ENCODE measurements around the gene MKS1.

The MKS1 gene

GRCh38 chr17:58200024-58200633 lies 18.9 kb downstream of the MKS1 start:
- no peak for DNase-seq (ENCODE audit: low read depth)

- DNase-seq (ENCODE audit: low read depth), result no peak
Observed at GRCh38 chr17:58196610-58197009, 22.4 kb downstream of the MKS1 start.

- no peak for DNase-seq (ENCODE audit: low read depth)
Observed at GRCh38 chr17:58195518-58196123, 23.4 kb downstream of the MKS1 start.

GRCh38 chr17:58193641-58194255 lies 25.3 kb downstream of the MKS1 start:
- DNase-seq (ENCODE audit: low read depth), result no peak

- no peak for DNase-seq (ENCODE audit: low read depth)
Observed at GRCh38 chr17:58192612-58193011, 26.4 kb downstream of the MKS1 start, which contains the start of gene EPX. Gene EPX (plus strand): TSS chr17:58192726. CDS start chr17:58192847, 121 bp downstream.

- DNase-seq (ENCODE audit: low read depth), result no peak
Observed at GRCh38 chr17:58191241-58191896, 27.7 kb downstream of the MKS1 start.

- peak; percentile 49 for DNase-seq (ENCODE audit: low read depth)
Observed at GRCh38 chr17:58189436-58190146, 29.5 kb downstream of the MKS1 start.

- DNase-seq (ENCODE audit: low read depth), result no peak
Observed at GRCh38 chr17:58187675-58188074, 31.4 kb downstream of the MKS1 start.

- no peak for DNase-seq (ENCODE audit: low read depth)
Observed at GRCh38 chr17:58187063-58187462, 32.0 kb downstream of the MKS1 start.

- no peak for DNase-seq (ENCODE audit: low read depth)
Observed at GRCh38 chr17:58186591-58186990, 32.5 kb downstream of the MKS1 start.

GRCh38 chr17:58184986-58185761 lies 33.9 kb downstream of the MKS1 start:
- no peak for DNase-seq (ENCODE audit: low read depth)

GRCh38 chr17:58184308-58184985 lies 34.6 kb downstream of the MKS1 start:
- no peak for DNase-seq (ENCODE audit: low read depth)

- no peak for DNase-seq (ENCODE audit: low read depth)
Observed at GRCh38 chr17:58183514-58183913, 35.5 kb downstream of the MKS1 start.

GRCh38 chr17:58181796-58182195 lies 37.3 kb downstream of the MKS1 start:
- no peak for DNase-seq (ENCODE audit: low read depth)

GRCh38 chr17:58176200-58176599 lies 42.9 kb downstream of the MKS1 start:
- DNase-seq (ENCODE audit: low read depth), result no peak

GRCh38 chr17:58174871-58175270 lies 44.2 kb downstream of the MKS1 start:
- no peak for DNase-seq (ENCODE audit: low read depth)

- DNase-seq (ENCODE audit: low read depth), result no peak
Observed at GRCh38 chr17:58172369-58173071, 46.5 kb downstream of the MKS1 start.

- DNase-seq (ENCODE audit: low read depth), result no peak
Observed at GRCh38 chr17:58170622-58171021, 48.4 kb downstream of the MKS1 start.

GRCh38 chr17:58166682-58167081 lies 52.4 kb downstream of the MKS1 start, which contains the start of gene OR4D2:
Gene OR4D2 (plus strand): TSS chr17:58166982. CDS start chr17:58169656, 2,674 bp downstream.
- DNase-seq (ENCODE audit: low read depth), result no peak

GRCh38 chr17:58165981-58166380 lies 53.1 kb downstream of the MKS1 start:
- no peak for DNase-seq (ENCODE audit: low read depth)
